Left lung (tissue), 10 donors: ENCODE data around the gene SLX4IP. TPM values are rescaled to one million over a fixed set of nuclear protein-coding genes. Genes with fewer than 3 reads are reported as not detected.

ENCODE experiments used
- ATAC-seq: fragments of 200-7000 bp; cut with Tn5 transposase; one replicate; pipeline ENCODE4 v1.9.1; 2020; ENCODE audit warnings: moderate library complexity
- DNase-seq, 4 donors: peaks; one replicate each; pipeline ENCODE4 v3.0.0-alpha.2; 2013 to 2020
- H3K27ac ChIP-seq, 2 donors: fragments of 200-600 bp; sonication (generic) in 1 of 2; one replicate each; pipeline versions ENCODE4 v1.5.0 to v1.8.0; 2020 to 2021
- H3K27me3 ChIP-seq, 2 donors: fragments of 200-600 bp; sonication (generic) in 1 of 2; one replicate each; pipeline versions ENCODE4 v1.5.0 to v1.8.0; 2020 to 2021
- H3K36me3 ChIP-seq, 2 donors: fragments of 200-600 bp; sonication (generic) in 1 of 2; one replicate each; pipeline versions ENCODE4 v1.5.0 to v1.8.0; 2020 to 2021
- H3K4me1 ChIP-seq, 2 donors: fragments of 200-600 bp; one replicate each; pipeline ENCODE4 v1.8.0; 2021
- H3K4me3 ChIP-seq, 2 donors: fragments of 200-600 bp; sonication (generic) in 1 of 2; one replicate each; pipeline versions ENCODE4 v1.5.0 to v1.8.0; 2020 to 2021; ENCODE audit warnings: mild to moderate bottlenecking in 1 of 2
- H3K9me3 ChIP-seq, 2 donors: fragments of 200-600 bp; sonication (generic) in 1 of 2; one replicate each; pipeline versions ENCODE4 v1.5.0 to v1.8.0; 2020 to 2021
- intact Hi-C, 2 donors: fragments of 100-400 bp; cut with DNase I; formaldehyde crosslinking; loops; one replicate each; pipeline versions ENCODE4 v1.11.2 to v1.14.2; 2022
- polyA plus RNA-seq, 6 donors: library from polyadenylated mRNA; unstranded; fragments of 120-200 nt; gene quantifications; one replicate each; pipeline ENCODE4 v1.2.1, GENCODE V29; 2013; ENCODE audit not compliant: insufficient read length in 6 of 6
- total RNA-seq, 2 donors: library from RNA; stranded (reverse); fragmentation: NEBNext Ultra II Directional; extraction: Animal tissue kit (Norgen Biotek cat#: 25700); gene quantifications; one replicate each; pipeline ENCODE4 v1.2.1, GENCODE V29; 2021
- TF ChIP-seq, protein P1 (sequence below), 2 donors: fragments of 200-600 bp; sonication (generic) in 1 of 2; IDR thresholded peaks; one replicate each; pipeline versions ENCODE4 v1.5.0 to v1.8.0; 2021; ENCODE audit warnings: antibody characterized with exemption in 2 of 2
- donor health status: DM: no; HTN: yes; CAD: no.
- donor health status: DM: no; HTN: no; CAD: no.

SLX4IP gene
- total and polyA plus RNA-seq, 8 donors, result 6.0 to 12.3 (median 10.3) TPM

DNA sequence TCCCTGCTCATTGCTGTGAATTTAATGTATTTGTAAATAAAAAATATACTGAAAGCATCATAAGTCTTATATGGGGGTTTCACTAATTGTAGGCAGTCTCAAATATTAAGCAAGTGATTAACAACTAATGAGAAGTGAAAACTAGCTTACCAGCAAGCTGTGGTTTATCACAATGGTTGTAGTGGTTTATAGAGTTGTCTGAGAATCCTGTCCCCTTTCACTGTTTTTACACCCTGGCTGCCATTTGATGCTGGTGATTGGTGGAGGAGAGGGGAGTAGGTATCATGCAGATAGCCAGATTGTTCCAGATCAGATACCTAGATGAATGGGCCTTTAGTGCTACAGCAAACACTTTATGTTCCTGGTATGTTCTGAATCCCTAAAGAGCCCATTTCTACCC lies 7.1 kb upstream of the SLX4IP start:
- TF ChIP-seq, protein P1, sequence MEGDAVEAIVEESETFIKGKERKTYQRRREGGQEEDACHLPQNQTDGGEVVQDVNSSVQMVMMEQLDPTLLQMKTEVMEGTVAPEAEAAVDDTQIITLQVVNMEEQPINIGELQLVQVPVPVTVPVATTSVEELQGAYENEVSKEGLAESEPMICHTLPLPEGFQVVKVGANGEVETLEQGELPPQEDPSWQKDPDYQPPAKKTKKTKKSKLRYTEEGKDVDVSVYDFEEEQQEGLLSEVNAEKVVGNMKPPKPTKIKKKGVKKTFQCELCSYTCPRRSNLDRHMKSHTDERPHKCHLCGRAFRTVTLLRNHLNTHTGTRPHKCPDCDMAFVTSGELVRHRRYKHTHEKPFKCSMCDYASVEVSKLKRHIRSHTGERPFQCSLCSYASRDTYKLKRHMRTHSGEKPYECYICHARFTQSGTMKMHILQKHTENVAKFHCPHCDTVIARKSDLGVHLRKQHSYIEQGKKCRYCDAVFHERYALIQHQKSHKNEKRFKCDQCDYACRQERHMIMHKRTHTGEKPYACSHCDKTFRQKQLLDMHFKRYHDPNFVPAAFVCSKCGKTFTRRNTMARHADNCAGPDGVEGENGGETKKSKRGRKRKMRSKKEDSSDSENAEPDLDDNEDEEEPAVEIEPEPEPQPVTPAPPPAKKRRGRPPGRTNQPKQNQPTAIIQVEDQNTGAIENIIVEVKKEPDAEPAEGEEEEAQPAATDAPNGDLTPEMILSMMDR (IDR thresholded peaks at IDR 0.05), result no peak
- Histone ChIP-seq H3K4me3 (no peak overlapping the region), H3K36me3 (no peaks in the 10 kb centered on the region), H3K4me1 (peaks cover 4 to 37% of the 10 kb centered on the region in 2 donors), H3K9me3 (no peaks in the 10 kb centered on the region), H3K27me3 (no peaks in the 10 kb centered on the region), H3K27ac (no peak overlapping the region)
- no peak for ATAC-seq
- DNase-seq, result no peak
- intact Hi-C loops, result loop anchor here in 1 of 2 donors (10.0 kb wide), 1 partner anchor 453 kb away; no protein-coding TSS in a partner anchor

DNA sequence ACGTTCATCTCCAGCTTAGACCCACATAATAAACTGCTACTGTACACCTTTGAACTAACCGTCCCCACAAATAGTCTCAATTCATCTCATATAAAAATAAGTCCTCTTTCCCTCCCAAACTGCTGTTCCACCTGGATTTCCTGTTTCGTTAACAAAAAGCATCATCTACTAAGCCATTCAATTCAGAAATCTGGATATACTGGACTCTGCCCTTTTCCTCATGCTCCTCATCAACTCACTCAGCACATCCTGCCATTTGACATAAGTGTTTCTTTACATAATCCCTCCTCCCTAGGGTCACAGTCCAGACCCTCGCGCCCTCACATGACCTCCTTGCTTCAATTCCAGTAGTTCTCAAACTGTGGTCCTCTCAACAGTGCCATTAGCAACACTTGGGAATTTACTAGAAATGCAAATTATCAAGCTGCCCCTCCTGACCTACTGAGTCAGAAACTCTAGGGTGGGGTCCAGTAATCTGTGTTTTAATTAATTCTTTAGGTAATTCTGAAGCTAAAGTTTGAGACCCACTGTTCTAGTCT lies 5.6 kb upstream of the SLX4IP start:
- H3K4me3 ChIP-seq, result no peak overlapping the region
- H3K36me3 ChIP-seq, result no peaks in the 10 kb centered on the region
- no peak for DNase-seq
- TF ChIP-seq, protein P1 (IDR thresholded peaks at IDR 0.05), result no peak
- H3K4me1 ChIP-seq, result peaks cover 8 to 36% of the 10 kb centered on the region in 2 donors
- ATAC-seq, result no peak
- H3K27me3 ChIP-seq, result no peaks in the 10 kb centered on the region
- H3K27ac ChIP-seq, result no peak overlapping the region
- no peaks in the 10 kb centered on the region for H3K9me3 ChIP-seq
- intact Hi-C loops, result loop anchor here in 1 of 2 donors (10.0 kb wide), 1 partner anchor 455 kb away; no protein-coding TSS in a partner anchor

DNA sequence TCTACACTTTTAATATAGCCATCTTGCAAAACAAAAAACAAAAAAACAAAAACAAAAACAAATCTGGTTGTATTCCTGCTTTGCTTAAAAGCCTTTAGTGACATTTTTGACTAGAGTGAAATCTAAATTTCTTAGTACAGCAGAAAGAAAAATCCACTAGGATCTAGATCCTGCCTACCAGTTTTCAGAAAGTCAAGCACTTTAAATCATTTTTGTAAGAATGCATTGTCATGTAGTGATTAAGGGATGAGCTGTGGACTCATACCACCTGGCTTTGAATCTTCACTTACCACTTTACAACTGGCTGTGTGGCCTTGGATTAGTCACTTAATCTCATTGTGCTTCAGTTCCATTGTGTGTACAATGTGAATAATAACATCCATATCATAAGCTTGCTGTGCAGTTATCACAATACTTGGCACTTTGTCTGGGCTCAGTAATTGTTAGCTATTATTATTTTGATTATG lies 5.1 kb upstream of the SLX4IP start:
- H3K4me1 ChIP-seq, result peaks cover 8 to 36% of the 10 kb centered on the region in 2 donors
- TF ChIP-seq, protein P1 (IDR thresholded peaks at IDR 0.05), result no peak
- no peak for ATAC-seq
- DNase-seq, result no peak
- intact Hi-C loops, result loop anchor here in 1 of 2 donors (10.0 kb wide), 2 partner anchors 455 to 965 kb away; no protein-coding TSS in a partner anchor
- no peaks in the 10 kb centered on the region for H3K27me3 ChIP-seq
- no peak overlapping the region for H3K4me3 ChIP-seq
- no peaks in the 10 kb centered on the region for H3K36me3 ChIP-seq
- no peak overlapping the region for H3K27ac ChIP-seq
- H3K9me3 ChIP-seq, result no peaks in the 10 kb centered on the region

DNA sequence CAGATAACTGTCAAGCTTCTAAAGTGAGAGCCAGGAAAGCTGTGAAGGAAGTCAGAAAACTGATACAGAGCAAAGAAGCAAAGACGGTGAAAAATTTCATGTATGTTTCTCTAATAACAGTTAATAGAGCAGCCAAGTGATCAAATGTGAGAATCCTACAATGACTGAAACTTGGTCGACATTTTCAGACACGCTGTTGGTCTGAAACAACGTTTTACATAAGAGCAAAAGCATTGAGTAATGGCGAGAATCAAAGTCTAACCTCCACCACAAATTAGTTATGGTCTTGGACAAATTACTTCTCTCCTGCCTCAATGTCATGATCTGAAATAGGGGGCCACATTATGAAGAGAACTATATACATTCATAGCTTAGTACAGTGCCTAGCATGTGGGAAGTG lies 4.4 kb upstream of the SLX4IP start:
- intact Hi-C loops, result loop anchor here in 1 of 2 donors (10.0 kb wide), 1 partner anchor 966 kb away; no protein-coding TSS in a partner anchor
- Histone ChIP-seq H3K4me1 (peaks cover 8 to 40% of the 10 kb centered on the region in 2 donors), H3K27me3 (no peaks in the 10 kb centered on the region), H3K9me3 (no peaks in the 10 kb centered on the region), H3K36me3 (no peaks in the 10 kb centered on the region), H3K27ac (no peak overlapping the region), H3K4me3 (no peak overlapping the region)
- no peak for ATAC-seq
- DNase-seq, result no peak
- TF ChIP-seq, protein P1 (IDR thresholded peaks at IDR 0.05), result no peak

DNA sequence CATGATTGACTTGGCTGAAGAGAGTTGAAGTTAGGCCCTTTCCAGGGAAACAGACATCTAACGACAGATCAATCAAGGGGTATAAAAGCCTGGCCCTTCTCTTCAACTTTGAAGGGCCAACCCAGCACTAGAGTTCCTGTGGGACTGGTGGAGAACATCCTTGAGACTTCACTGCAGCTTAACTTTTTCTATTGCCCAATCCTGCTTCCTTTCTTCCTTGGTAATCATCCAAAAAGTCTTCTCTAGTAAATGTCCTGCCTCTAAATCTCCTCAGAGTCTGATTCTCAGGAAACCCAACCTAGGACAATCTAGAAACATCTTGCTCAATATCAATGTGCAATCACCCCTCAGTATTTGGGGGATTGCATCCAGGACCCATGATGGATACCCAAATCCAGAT lies 3.0 kb upstream of the SLX4IP start:
- no peak overlapping the region for H3K4me3 ChIP-seq
- DNase-seq, result no peak
- intact Hi-C loops, result loop anchor here in 1 of 2 donors (10.0 kb wide), 1 partner anchor 967 kb away; no protein-coding TSS in a partner anchor
- H3K27ac ChIP-seq, result no peak overlapping the region
- no peaks in the 10 kb centered on the region for H3K9me3 ChIP-seq
- H3K36me3 ChIP-seq, result no peaks in the 10 kb centered on the region
- TF ChIP-seq, protein P1 (IDR thresholded peaks at IDR 0.05), result no peak
- ATAC-seq, result no peak
- H3K4me1 ChIP-seq, result peaks cover 8 to 43% of the 10 kb centered on the region in 2 donors
- no peaks in the 10 kb centered on the region for H3K27me3 ChIP-seq
